HG03575 (cell line): ENCODE measurements around the gene MLLT11.

Experiments
- ATAC-seq: cut with Tn5 transposase; IDR thresholded peaks from one replicate; pipeline ENCODE4 v1.9.1; 2021; ENCODE audit not compliant: unreplicated experiment, insufficient number of reproducible peaks, low FRiP score; ENCODE audit errors: extremely low read depth

The MLLT11 gene

GRCh38 chr1:151060007-151060656 lies at the start of gene MLLT11:
MLLT11 (plus strand) TSS chr1:151060397; CDS start chr1:151067225, 6,828 bp downstream.
- no peak for ATAC-seq

- no peak for ATAC-seq
Measured at GRCh38 chr1:151011154-151011850, 48.9 kb upstream of the MLLT11 start.

- ATAC-seq: no peak
Measured at GRCh38 chr1:151012684-151013471, 47.3 kb upstream of the MLLT11 start.

GRCh38 chr1:151013518-151013917 lies 46.7 kb upstream of the MLLT11 start:
- ATAC-seq: no peak

- ATAC-seq: no peak
Measured at GRCh38 chr1:151024540-151025146, 35.6 kb upstream of the MLLT11 start.

- no peak for ATAC-seq
Measured at GRCh38 chr1:151026460-151026859, 33.7 kb upstream of the MLLT11 start.

- no peak for ATAC-seq
Measured at GRCh38 chr1:151032164-151032563, 28.0 kb upstream of the MLLT11 start.

GRCh38 chr1:151035167-151035566 lies 25.0 kb upstream of the MLLT11 start:
- no peak for ATAC-seq

- no peak for ATAC-seq
Measured at GRCh38 chr1:151036356-151036755, 23.8 kb upstream of the MLLT11 start, which contains the start of gene BNIPL. BNIPL (plus strand) TSS chr1:151036586; CDS start chr1:151036726, 140 bp downstream.

GRCh38 chr1:151037032-151037431 lies 23.2 kb upstream of the MLLT11 start:
- ATAC-seq: no peak

- ATAC-seq: no peak
Measured at GRCh38 chr1:151039521-151039920, 20.7 kb upstream of the MLLT11 start.

- no peak for ATAC-seq
Measured at GRCh38 chr1:151043163-151043562, 17.0 kb upstream of the MLLT11 start.

- ATAC-seq: no peak
Measured at GRCh38 chr1:151047591-151047924, 12.6 kb upstream of the MLLT11 start, which contains the start of gene C1orf56. C1orf56 (plus strand) TSS chr1:151047751; CDS start chr1:151047848, 97 bp downstream.

GRCh38 chr1:151047925-151048644 lies 12.1 kb upstream of the MLLT11 start:
- ATAC-seq: no peak

GRCh38 chr1:151048645-151049032 lies 11.6 kb upstream of the MLLT11 start:
- ATAC-seq: no peak

- ATAC-seq: no peak
Measured at GRCh38 chr1:151049458-151049857, 10.7 kb upstream of the MLLT11 start.

- no peak for ATAC-seq
Measured at GRCh38 chr1:151050051-151050688, 10.0 kb upstream of the MLLT11 start.

GRCh38 chr1:151051356-151052009 lies 8.7 kb upstream of the MLLT11 start:
- ATAC-seq: no peak
